Activated gamma-delta T cell treated with Interleukin-2 at 50 U/mL for 16 hours (primary cell): ENCODE data around the gene RRAD.
"Not testable (repeated sequence)": the region's sequence is repeated elsewhere in the genome, so short reads cannot be mapped to it uniquely, and the experiment has no call there.

Experiments
- DNase-seq: peaks from one replicate; pipeline ENCODE4 v3.0.0-alpha.2; 2020

Gene RRAD

GRCh38 chr16:66925322-66925840 is at the start of gene RRAD:
Gene RRAD (minus strand): TSS chr16:66925535. CDS start chr16:66925179, 356 bp downstream.
- DNase-seq, result no peak

DNA sequence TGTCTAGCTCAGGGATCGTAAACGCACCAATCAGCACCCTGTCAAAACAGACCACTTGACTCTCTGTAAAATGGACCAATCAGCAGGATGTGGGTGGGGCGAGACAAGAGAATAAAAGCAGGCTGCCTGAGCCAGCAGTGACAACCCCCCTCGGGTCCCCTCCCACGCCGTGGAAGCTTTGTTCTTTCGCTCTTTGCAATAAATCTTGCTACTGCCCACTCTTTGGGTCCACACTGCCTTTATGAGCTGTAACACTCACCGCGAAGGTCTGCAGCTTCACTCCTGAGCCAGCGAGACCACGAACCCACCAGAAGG is 49.6 kb upstream of the RRAD start:
- peak; percentile 16 for DNase-seq

DNA sequence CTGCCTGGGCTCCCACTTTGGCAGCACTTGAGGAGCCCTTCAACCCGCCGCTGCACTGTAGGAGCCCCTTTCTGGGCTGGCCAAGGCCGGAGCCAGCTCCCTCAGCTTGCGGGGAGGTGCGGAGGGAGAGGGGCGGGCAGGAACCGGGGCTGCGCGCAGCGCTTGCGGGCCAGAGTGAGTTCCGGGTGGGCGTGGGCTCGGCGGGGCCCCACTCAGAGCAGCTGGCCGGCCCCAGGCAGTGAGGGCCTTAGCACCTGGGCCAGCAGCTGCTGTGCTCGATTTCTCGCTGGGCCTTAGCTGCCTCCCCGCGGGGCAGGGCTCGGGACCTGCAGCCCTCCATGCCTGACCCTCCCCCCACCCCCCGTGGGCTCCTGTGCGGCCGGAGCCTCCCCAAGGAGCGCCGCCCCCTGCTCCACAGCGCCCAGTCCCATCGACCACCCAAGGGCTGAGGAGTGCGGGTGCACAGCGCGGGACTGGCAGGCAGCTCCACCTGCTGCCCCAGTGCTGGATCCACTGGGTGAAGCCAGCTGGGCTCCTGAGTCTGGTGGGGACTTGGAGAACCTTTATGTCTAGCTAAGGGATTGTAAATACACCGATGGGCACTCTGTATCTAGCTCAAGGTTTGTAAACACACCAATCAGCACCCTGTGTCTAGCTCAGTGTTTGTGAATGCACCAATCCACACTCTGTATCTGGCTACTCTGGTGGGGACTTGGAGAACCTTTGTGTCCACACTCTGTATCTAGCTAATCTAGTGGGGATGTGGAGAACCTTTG is 49.0 kb upstream of the RRAD start:
- not testable (repeated sequence) for DNase-seq

GRCh38 chr16:66973716-66974115 is 48.4 kb upstream of the RRAD start:
- DNase-seq, result no peak

- no peak for DNase-seq
Observed at GRCh38 chr16:66972983-66973382, 47.6 kb upstream of the RRAD start.

DNA sequence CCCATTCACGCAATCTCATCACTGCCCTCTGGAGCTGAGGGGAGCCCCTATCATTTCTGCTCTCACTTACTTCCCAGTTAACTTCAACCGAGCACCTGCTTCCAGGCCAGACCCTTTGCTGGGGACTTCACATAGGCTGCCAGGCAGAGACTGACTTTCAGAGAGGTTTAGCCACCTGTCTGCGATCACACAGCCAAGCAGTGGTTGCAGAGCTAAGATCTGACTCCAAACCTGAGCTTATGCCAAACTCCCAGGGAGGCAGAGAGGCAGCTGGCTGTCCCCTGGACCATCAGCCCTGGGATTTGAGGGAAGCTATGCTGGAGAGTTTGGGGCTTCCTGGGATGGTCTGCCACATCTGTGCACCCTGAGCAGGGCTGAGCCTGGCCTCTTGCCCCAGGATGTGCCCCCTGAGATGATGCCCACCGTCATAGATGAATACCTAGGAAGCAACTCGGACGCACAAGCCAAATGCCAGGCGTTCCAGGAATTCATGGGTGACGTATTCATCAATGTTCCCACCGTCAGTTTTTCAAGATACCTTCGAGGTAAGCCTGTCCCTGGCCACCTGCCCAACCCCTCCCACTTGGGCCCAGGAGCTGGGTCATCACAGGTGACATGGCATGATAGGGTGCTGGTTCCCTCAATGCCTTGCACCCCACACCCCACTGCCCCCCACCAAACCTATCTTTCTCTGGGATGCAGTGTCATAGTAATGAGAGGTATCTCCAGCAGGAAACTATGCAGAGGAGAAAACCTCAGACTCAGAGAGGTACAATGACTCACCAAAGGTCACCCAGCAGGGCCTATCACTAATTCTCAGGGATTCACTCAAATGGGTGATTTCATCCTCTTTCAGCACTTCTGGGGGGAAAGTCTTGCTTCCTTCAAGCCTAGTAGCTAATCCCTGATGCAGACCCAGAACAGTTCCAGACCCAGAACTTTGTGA is 45.7 kb upstream of the RRAD start:
- no peak for DNase-seq

GRCh38 chr16:66968847-66969246 is 43.5 kb upstream of the RRAD start:
- DNase-seq, result no peak

DNA sequence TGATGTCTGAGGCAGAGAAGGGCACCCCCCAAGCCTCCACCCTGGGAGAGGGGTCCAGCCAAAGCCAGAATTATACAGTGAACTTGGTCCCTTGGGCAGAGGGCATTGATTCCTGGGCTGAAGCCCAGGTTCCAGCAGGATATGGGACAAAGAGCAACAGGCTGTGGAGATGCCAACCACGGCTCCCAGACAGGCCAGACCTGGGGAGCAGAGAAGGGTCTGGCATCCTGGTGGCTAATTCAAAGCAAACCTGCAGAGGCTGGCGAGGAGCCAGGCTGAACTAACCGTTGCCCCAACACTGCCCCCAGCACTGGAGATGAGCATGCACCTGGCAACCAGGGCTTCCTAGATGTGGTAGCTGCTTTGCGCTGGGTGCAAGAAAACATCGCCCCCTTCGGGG is 38.7 kb upstream of the RRAD start:
- DNase-seq, result no peak

DNA sequence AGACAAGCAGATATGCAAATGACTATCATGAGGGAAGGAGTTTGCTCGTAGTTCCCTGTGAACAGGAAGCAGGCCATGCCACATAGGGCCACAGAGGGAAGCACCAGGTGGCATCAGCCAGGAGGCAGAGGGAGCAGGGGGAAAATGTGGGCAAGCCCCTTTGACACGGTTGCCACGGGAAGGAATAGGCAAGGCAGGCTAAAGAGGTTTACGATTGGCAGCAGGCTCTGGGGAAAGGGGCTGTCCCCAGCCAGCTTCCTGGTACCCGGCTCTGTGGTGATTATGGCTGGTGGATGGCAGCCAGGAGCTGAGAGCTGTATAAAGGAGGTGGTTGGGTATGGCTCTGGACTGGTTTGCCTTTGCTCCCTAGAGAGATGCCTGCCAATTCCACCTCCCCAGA is 36.6 kb upstream of the RRAD start:
- no peak for DNase-seq

DNA sequence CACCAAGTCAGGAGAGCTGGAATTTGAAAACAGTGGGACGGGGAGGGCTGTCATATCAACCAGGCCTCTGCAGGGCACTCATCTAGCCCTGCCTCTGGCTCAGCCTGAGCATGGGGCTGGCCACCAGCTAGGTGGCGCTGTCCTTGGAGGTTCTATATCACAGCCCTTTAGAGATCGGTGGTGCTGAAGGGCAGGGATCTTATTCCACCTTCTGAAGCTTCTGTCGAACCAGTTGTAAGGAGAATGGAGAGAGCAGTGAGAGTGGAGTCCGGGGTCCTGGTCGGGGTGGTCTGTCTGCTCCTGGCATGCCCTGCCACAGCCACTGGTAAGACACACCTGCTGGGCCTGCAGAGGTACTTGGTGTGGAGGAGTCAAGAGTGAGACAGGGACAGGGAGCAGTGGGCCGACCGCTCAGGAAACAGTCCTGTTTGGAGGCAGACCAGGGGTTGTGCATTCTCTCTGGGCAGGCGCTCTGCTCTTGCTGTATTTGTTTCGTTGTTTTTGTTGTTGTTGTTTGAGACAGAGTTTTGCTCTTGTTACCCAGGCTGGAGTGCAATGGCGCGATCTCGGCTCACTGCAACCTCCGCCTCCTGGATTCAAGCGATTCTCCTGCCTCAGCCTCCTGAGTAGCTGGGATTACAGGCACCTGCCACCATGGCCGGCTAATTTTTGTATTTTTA is 35.9 kb upstream of the RRAD start, which contains the start of gene CES3:
Gene CES3, plus strand, starts transcription at position 202 of the 680 bp plus-strand sequence. Its CDS starts 42 bp downstream, at position 244.
- DNase-seq, result peak; percentile 34

DNA sequence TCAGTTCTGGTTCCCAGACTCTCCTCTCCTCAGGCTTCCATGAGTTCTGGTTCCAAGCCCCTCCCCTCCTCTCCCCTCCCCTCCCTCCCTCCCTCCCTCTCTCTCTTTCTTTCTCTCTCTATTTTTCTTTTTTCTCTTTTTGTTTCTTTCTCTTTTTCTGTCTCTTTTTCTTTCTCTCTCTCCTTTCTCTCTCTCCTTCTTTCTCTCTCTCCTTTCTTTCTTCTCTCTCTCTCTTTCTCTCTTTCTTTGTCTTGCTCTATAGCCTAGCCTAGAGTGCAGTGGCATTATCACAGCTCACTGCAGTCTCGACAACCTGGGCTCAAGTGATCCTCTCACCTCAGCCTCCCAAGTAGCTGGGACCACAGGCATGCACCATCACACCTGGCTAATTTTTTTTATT is 34.9 kb upstream of the RRAD start:
- DNase-seq, result no peak

DNA sequence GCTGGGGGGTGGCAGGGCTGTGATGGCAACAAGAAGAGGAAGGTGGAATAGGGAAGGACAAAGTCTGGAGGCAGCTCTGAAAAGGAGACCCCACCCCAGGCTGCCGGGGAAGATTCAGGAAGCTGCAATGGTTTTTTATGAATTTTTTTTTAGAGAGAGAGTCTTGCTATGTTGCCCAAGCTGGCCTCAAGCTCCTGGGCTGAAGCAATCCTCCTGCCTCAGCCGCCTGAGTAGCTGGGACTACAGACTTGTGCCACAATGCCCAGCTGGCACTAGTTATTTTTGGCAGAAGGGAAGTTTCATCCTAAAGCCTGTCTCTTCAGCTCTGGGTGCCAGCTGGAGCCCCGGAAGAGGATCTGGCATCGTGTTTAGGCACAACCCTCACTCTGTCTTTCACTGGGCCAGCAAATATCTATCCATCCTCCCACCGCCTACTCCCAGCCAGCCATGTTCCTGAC is 34.4 kb upstream of the RRAD start:
- no peak for DNase-seq

- no peak for DNase-seq
Observed at GRCh38 chr16:66958857-66959703, 33.7 kb upstream of the RRAD start.

- not testable (repeated sequence) for DNase-seq
Observed at GRCh38 chr16:66956154-66956457, 30.8 kb upstream of the RRAD start.

- DNase-seq, result not testable (repeated sequence)
Observed at GRCh38 chr16:66955363-66956153, 30.2 kb upstream of the RRAD start.

DNA sequence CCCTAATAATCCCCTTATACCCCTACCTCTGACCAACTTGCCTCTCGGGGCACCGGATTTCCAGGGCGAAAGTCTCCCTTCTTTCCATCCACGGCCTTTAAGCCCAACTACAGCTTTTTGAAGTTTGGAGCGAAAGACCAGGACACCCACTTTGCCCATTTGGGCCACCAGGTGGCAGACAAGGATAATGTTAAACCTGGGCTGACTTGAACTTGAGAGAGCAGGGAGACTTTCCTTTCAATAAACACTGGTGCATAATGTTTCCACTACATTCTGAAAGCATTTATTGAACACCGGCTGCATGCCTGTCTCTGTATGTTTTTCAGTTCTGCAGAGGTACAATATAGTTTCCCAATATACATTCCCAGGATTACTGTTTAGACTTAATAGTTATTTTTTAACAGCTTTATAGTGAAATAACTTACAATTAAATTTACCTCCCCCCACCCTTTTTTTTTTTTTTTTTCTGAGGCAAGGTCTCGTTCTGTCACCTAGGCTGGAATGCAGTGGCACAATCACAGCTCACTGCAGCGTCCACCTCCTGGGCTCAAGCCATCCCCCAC is 28.8 kb upstream of the RRAD start:
- DNase-seq, result peak; percentile 72

DNA sequence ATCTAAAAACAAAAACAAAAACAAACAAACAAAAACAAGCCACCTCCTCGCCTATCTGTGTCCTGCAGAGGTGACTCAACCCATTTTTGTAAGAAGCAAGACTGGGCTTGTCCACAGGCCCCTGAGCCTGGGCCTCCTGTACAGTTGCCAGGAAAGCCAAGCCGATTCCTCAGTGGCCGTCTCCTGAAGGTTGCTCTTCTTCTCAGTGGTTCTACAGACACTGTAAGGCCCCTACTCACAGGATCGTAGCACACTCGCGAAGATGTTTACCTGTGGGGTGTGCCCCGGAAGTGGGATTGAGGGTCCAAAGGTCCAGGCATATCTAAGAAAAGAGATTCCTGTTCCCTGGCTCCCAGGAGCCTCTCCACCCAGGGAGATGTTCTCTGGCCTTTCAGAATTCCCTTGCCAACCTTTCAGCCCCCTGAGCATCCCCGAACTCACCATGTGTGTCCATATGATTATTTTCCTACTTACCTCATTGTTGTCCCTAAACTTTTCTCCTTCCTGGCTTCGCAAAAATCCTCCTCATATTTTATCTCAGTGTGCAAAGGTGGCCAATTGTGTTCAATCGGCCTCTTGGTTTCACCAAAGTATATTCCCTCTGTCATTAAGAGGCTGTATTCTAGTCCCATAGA is 28.2 kb upstream of the RRAD start:
- no peak for DNase-seq

DNA sequence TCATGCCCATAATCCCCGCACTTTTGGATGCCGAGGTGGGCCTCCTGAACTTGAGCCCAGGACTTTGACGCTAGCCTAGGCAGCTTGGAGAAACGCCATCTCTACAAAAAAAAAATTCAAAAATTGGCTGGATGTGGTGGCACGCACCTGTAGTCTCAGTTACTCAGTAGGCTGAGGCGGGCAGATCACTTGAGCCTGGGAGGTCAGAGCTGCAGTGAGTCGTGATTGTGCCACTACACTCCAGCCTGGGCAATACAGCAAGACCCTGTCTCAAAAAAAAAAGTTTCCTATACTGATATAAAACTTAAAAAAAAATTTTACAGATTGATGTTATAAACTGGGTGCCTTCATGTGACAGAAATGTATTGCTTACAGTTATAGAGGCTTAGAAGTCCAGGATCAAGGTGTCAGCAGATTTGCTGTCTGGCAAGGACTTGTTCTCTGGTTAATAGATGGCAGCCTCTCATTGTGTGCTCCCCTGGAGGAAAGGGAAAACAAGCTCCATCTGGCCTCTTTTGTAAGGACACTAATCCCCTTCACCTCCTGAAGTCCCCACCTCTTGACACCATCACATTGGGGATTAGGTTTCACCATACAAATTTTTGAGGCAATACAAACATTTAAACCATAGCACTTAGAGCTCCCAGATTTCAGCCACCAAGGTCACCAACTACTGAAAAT is 27.2 kb upstream of the RRAD start:
- no peak for DNase-seq

GRCh38 chr16:66950971-66951790 is 25.8 kb upstream of the RRAD start:
- DNase-seq, result no peak
